ENCODE measurements around the gene ST6GAL1. TPM values are rescaled to one million over a fixed set of nuclear protein-coding genes. Genes with fewer than 3 reads are reported as not detected.

ST6GAL1 gene
- total RNA-seq, 4 donors from 2014 or later = 32.6 to 107 (median 57.1) TPM

DNA sequence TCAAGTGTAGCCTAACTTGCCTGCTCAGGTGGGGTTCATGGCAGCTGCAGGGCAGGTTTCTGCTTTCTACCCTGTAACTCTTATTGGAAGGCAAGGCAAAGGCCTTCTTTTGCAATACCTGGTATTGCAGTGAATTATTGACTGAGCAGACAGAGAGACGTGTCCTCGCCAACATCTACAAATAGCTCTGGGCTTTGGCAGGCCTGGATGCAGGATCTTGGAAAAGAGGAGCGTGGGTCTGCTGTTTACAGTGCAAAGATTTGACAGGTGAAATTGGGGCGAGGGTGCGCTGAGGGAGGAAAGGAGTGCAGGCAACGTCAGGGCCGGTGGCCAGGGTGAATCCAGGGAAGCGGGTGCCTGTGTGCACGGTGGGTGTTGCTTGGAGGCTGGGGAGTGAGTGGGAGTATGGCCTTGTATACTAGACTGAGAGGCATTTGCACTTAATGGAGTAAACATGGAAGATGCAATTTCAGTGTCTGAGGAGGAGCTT lies 44.5 kb downstream of the ST6GAL1 start:
- H3K27me3 ChIP-seq = no peaks in the 10 kb centered on the region
- intact Hi-C loops (cut with DNase I; ENCODE audit: low total_unique reads) = no loop called here
- no peaks in the 10 kb centered on the region for H3K4me1 ChIP-seq
- H3K4me3 ChIP-seq = no peak overlapping the region
- H3K27ac ChIP-seq = peak overlapping the region; percentile 38 to 90
- DNase-seq = peak in 1 of 2 donors; percentile 36
- H3K9me3 ChIP-seq = no peaks in the 10 kb centered on the region
- no peaks in the 10 kb centered on the region for H3K36me3 ChIP-seq
- TF ChIP-seq POLR2A (IDR thresholded peaks at IDR 0.05) = no peak
- TF ChIP-seq, protein P1, sequence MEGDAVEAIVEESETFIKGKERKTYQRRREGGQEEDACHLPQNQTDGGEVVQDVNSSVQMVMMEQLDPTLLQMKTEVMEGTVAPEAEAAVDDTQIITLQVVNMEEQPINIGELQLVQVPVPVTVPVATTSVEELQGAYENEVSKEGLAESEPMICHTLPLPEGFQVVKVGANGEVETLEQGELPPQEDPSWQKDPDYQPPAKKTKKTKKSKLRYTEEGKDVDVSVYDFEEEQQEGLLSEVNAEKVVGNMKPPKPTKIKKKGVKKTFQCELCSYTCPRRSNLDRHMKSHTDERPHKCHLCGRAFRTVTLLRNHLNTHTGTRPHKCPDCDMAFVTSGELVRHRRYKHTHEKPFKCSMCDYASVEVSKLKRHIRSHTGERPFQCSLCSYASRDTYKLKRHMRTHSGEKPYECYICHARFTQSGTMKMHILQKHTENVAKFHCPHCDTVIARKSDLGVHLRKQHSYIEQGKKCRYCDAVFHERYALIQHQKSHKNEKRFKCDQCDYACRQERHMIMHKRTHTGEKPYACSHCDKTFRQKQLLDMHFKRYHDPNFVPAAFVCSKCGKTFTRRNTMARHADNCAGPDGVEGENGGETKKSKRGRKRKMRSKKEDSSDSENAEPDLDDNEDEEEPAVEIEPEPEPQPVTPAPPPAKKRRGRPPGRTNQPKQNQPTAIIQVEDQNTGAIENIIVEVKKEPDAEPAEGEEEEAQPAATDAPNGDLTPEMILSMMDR (IDR thresholded peaks at IDR 0.05) = no peak

DNA sequence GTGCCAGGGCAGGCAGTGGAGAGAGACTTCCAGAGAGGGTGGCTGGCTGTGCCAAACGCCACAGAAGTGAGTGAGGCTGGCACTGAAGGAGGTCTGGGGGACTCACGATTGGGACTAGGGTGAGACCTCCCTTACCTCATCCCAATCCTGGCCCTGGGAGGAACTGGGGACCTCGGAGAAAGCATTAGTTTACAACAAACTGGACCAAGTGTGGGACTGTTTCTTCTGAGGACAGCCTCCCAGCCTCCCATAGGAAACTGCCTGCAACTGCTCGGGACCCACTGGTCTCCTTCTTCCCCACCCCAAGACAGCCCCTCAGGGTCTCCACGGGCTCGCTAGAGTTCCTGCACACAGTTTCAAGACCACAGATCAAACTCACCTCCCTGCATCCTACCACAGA lies 45.4 kb downstream of the ST6GAL1 start:
- H3K9me3 ChIP-seq = no peaks in the 10 kb centered on the region

DNA sequence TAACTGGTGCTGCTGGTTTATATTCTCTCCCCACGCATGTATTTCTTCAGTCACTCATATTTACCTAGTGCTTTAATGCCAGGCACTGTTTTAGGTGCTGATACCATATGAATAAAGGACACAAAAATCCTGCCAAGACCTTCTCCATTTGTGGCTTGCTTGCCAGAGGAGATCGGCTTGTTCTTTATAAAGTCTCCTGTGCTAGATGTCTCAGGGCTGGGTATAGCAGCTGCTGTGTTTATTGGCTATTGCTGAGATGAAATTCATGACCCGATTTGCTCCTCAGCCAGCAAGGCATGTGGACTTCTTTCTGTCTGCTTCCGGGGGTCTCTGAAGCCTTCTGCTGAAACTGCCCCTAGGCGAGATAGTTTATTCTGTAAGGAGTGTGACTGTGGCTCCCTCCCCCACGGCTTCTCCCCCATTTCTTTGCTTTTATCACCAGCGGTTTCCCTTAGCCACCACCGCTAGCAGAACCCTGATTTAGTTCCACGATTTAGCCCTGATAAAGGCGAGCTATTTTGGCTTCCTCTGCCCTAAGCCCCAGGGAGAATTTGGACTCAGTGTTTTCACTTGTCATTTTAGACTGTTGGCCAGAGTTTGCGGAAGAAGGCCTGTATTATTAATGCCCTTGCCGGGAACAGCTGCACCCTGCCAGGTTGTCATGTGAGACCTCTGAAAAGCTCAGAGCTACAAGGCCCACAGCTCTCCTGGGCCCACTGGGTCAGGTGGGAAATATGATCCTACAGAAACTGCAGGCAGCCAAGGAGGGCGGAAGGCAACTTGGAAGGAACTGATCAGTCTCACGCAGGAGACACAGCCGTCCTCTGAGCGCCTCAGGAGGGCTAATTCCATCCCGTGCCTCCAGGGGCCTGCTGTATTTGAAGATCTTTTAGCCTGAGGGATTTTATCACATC lies 46.8 kb downstream of the ST6GAL1 start:
- no peak overlapping the region for H3K4me3 ChIP-seq
- H3K27ac ChIP-seq = peak overlapping the region; percentile 78 to 90
- H3K9me3 ChIP-seq = no peaks in the 10 kb centered on the region
- TF ChIP-seq, protein P1 (IDR thresholded peaks at IDR 0.05) = no peak
- no peak for TF ChIP-seq POLR2A (IDR thresholded peaks at IDR 0.05)
- no peaks in the 10 kb centered on the region for H3K36me3 ChIP-seq
- H3K4me1 ChIP-seq = no peaks in the 10 kb centered on the region
- DNase-seq = peak; percentile 68 to 71
- H3K27me3 ChIP-seq = no peaks in the 10 kb centered on the region
- intact Hi-C loops (cut with DNase I; ENCODE audit: low total_unique reads) = no loop called here

More for the DNA sequence above, 45.4 kb downstream of the ST6GAL1 start:
- no peaks in the 10 kb centered on the region for H3K27me3 ChIP-seq
- TF ChIP-seq, protein P1 (IDR thresholded peaks at IDR 0.05) = no peak
- no peak for TF ChIP-seq POLR2A (IDR thresholded peaks at IDR 0.05)
- no peak overlapping the region for H3K4me3 ChIP-seq
- no peak for DNase-seq
- H3K36me3 ChIP-seq = no peaks in the 10 kb centered on the region
- peak overlapping the region; percentile 78 to 90 for H3K27ac ChIP-seq
- no peaks in the 10 kb centered on the region for H3K4me1 ChIP-seq
- intact Hi-C loops (cut with DNase I; ENCODE audit: low total_unique reads) = no loop called here

DNA sequence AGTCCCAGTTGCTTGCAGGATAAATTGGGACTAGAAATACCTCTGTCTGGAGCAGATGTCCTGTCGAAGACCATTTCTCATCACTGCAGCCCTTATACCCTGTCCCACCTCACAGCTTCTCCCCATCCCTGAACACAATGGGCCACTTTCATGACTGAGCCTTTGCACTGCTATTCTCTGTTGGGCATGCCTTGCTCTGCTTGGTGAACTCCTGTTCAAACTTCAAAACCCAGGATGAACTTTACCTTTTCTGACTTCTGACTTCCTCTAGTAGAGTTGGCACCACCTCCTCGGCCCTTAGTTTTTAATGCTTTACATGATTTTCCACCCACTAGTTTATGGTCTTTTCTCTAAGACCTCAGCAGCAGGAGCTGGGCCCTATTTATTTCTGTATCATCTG lies 48.4 kb downstream of the ST6GAL1 start:
- Histone ChIP-seq H3K9me3 (no peaks in the 10 kb centered on the region), H3K27me3 (no peaks in the 10 kb centered on the region), H3K4me1 (no peaks in the 10 kb centered on the region), H3K4me3 (no peak overlapping the region), H3K27ac (no peak overlapping the region), H3K36me3 (no peaks in the 10 kb centered on the region)
- no peak for TF ChIP-seq POLR2A (IDR thresholded peaks at IDR 0.05)
- TF ChIP-seq, protein P1 (IDR thresholded peaks at IDR 0.05) = no peak
- intact Hi-C loops (cut with DNase I; ENCODE audit: low total_unique reads) = no loop called here
- DNase-seq = no peak

GRCh38 chr3:186979852-186980251 lies 49.5 kb downstream of the ST6GAL1 start:
- DNase-seq = no peak
- H3K9me3 ChIP-seq = no peaks in the 10 kb centered on the region
- no peak overlapping the region for H3K27ac ChIP-seq
- no peaks in the 10 kb centered on the region for H3K27me3 ChIP-seq
- no peaks in the 10 kb centered on the region for H3K36me3 ChIP-seq
- intact Hi-C loops (cut with DNase I; ENCODE audit: low total_unique reads) = no loop called here
- TF ChIP-seq, protein P1 (IDR thresholded peaks at IDR 0.05) = no peak
- no peak for TF ChIP-seq POLR2A (IDR thresholded peaks at IDR 0.05)
- H3K4me3 ChIP-seq = no peak overlapping the region
- H3K4me1 ChIP-seq = no peaks in the 10 kb centered on the region

Measured in uterus (tissue), 4 donors.